ENCODE measurements around the gene GOT2.

Gene GOT2

GRCh38 chr16:58727796-58728568 lies 6.1 kb downstream of the GOT2 start:
- peaks cover 3% of the 10 kb centered on the region for H3K36me3 ChIP-seq (ENCODE audit: control insufficient read depth, insufficient read depth, low read length)
- TF ChIP-seq, protein P1, sequence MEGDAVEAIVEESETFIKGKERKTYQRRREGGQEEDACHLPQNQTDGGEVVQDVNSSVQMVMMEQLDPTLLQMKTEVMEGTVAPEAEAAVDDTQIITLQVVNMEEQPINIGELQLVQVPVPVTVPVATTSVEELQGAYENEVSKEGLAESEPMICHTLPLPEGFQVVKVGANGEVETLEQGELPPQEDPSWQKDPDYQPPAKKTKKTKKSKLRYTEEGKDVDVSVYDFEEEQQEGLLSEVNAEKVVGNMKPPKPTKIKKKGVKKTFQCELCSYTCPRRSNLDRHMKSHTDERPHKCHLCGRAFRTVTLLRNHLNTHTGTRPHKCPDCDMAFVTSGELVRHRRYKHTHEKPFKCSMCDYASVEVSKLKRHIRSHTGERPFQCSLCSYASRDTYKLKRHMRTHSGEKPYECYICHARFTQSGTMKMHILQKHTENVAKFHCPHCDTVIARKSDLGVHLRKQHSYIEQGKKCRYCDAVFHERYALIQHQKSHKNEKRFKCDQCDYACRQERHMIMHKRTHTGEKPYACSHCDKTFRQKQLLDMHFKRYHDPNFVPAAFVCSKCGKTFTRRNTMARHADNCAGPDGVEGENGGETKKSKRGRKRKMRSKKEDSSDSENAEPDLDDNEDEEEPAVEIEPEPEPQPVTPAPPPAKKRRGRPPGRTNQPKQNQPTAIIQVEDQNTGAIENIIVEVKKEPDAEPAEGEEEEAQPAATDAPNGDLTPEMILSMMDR (IDR thresholded peaks at IDR 0.05; ENCODE audit: insufficient read depth, low read length, poor library complexity, severe bottlenecking): no peak
- H3K27me3 ChIP-seq (replicated peaks; ENCODE audit: control insufficient read depth, insufficient read depth, low read length): no peaks in the 10 kb centered on the region
- DNase-seq (ENCODE audit: extremely low read depth, insufficient read length): no peak
- no peak overlapping the region for H3K4me3 ChIP-seq (replicated peaks; ENCODE audit: low read depth, low read length)

DNA sequence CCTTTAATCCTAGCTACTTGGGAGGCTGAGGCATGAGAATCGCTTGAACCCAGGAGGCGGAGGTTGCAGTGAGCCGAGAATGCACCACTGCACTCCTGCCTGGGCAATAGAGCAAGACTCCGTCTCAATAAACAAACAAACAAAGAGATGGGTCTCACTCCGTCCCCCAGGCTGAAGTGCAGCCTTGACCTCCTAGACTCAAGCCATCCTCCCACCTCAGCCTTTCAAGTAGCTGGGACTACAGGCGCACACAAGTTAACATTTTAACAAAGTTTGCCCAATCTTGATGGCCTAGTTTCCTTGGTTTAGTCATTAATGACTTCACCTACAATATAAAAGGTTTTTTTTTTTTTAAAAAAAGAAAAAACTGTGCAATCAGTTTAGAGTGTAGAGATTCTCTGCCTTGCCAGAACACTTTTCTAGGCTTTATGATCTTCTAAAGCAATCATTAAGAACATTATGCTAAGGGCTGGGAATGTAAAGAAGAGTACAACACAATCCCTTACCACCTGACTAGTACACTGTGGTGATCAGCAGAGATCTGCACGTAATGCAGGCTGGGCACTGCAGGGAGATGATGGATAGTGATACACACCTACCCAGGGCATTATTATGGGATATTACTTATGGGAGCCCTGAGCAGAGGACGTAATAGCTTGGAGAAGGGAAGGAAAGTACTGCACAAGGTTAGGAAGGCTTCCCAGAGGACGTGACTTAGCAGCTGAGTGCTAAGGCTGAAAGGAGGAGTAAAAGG lies 6.9 kb downstream of the GOT2 start:
- DNase-seq (ENCODE audit: extremely low read depth, insufficient read length): no peak
- TF ChIP-seq, protein P1 (IDR thresholded peaks at IDR 0.05; ENCODE audit: insufficient read depth, low read length, poor library complexity, severe bottlenecking): no peak
- no peaks in the 10 kb centered on the region for H3K27me3 ChIP-seq (replicated peaks; ENCODE audit: control insufficient read depth, insufficient read depth, low read length)
- peaks cover 4% of the 10 kb centered on the region for H3K36me3 ChIP-seq (ENCODE audit: control insufficient read depth, insufficient read depth, low read length)
- no peak overlapping the region for H3K4me3 ChIP-seq (replicated peaks; ENCODE audit: low read depth, low read length)

GRCh38 chr16:58723109-58723508 lies 11.0 kb downstream of the GOT2 start:
- H3K27me3 ChIP-seq (replicated peaks; ENCODE audit: control insufficient read depth, insufficient read depth, low read length): no peaks in the 10 kb centered on the region
- H3K4me3 ChIP-seq (replicated peaks; ENCODE audit: low read depth, low read length): no peak overlapping the region
- TF ChIP-seq, protein P1 (IDR thresholded peaks at IDR 0.05; ENCODE audit: insufficient read depth, low read length, poor library complexity, severe bottlenecking): no peak
- H3K36me3 ChIP-seq (ENCODE audit: control insufficient read depth, insufficient read depth, low read length): peaks cover 11% of the 10 kb centered on the region
- no peak for DNase-seq (ENCODE audit: extremely low read depth, insufficient read length)

DNA sequence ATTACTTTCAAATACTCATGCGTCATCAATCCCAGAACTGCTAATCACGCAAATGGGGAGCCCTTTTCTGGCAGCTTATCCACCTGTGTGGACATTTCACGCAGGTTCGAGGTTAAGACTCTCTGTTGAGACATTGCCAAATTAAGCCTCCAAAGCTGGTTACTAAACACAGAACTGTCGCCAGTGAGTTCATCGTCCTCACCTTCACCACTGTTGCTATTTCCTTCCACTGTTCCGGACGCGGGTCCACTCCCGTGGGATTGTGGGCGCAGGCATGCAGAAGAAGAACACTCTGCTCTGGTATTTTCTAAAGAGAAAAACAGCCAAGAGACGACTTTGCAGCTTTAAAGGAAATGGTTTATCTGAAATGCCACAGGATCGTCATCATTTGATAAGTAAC lies 16.1 kb downstream of the GOT2 start:
- no peak for DNase-seq (ENCODE audit: extremely low read depth, insufficient read length)
- H3K27me3 ChIP-seq (replicated peaks; ENCODE audit: control insufficient read depth, insufficient read depth, low read length): no peaks in the 10 kb centered on the region
- H3K36me3 ChIP-seq (ENCODE audit: control insufficient read depth, insufficient read depth, low read length): peaks cover 14% of the 10 kb centered on the region
- H3K4me3 ChIP-seq (replicated peaks; ENCODE audit: low read depth, low read length): no peak overlapping the region
- TF ChIP-seq, protein P1 (IDR thresholded peaks at IDR 0.05; ENCODE audit: insufficient read depth, low read length, poor library complexity, severe bottlenecking): no peak

- TF ChIP-seq, protein P1 (IDR thresholded peaks at IDR 0.05; ENCODE audit: insufficient read depth, low read length, poor library complexity, severe bottlenecking): no peak
- Histone ChIP-seq H3K36me3 (ENCODE audit: control insufficient read depth, insufficient read depth, low read length) (peaks cover 16% of the 10 kb centered on the region), H3K4me3 (replicated peaks; ENCODE audit: low read depth, low read length) (no peak overlapping the region), H3K27me3 (replicated peaks; ENCODE audit: control insufficient read depth, insufficient read depth, low read length) (no peaks in the 10 kb centered on the region)
- no peak for DNase-seq (ENCODE audit: extremely low read depth, insufficient read length)
Observed at GRCh38 chr16:58716468-58716867, 17.6 kb downstream of the GOT2 start.
